Osteoblast (primary cell): Measurements from ENCODE around the gene COL15A1. TPM values are rescaled to one million over a fixed set of nuclear protein-coding genes. Genes with fewer than 3 reads are reported as not detected.

Experiments used
- DNase-seq: peaks from one replicate; pipeline ENCODE4 v3.0.0; 2011; ENCODE audit warnings: low spot score, mixed read lengths; ENCODE audit not compliant: insufficient read length; ENCODE audit errors: missing footprints
- H2AFZ ChIP-seq: 2 replicates; pipeline ENCODE4 v1.6.0; 2011; ENCODE audit warnings: mild to moderate bottlenecking, low read length
- H3K27ac ChIP-seq: 2 replicates; pipeline ENCODE4 v1.5.1; 2011; ENCODE audit warnings: mild to moderate bottlenecking, low read depth, low read length, moderate library complexity
- H3K27me3 ChIP-seq: 2 replicates; pipeline ENCODE4 v1.6.0; 2012; ENCODE audit warnings: mild to moderate bottlenecking, control low read depth, inconsistent platforms, low read length, moderate library complexity; ENCODE audit not compliant: insufficient read depth
- H3K36me3 ChIP-seq: 2 replicates; pipeline ENCODE4 v1.5.1; 2011; ENCODE audit warnings: mild to moderate bottlenecking, low read length, control low read depth, moderate library complexity; ENCODE audit not compliant: insufficient read depth
- H3K4me1 ChIP-seq: 2 replicates; pipeline ENCODE4 v1.5.1; 2011; ENCODE audit warnings: mild to moderate bottlenecking, low read length, control low read depth, moderate library complexity; ENCODE audit not compliant: insufficient read depth
- H3K4me2 ChIP-seq: 2 replicates; pipeline ENCODE4 v1.6.0; 2011; ENCODE audit warnings: mild to moderate bottlenecking, low read length; ENCODE audit not compliant: insufficient read depth
- H3K4me3 ChIP-seq: fragments of 200-600 bp; sonication (generic); 3 replicates; pipeline ENCODE4 v1.5.1; 2012; ENCODE audit warnings: mild to moderate bottlenecking, low read length, inconsistent platforms; ENCODE audit not compliant: insufficient read depth
- H3K79me2 ChIP-seq: 2 replicates; pipeline ENCODE4 v1.6.0; 2012; ENCODE audit warnings: mild to moderate bottlenecking, low read length, control low read depth, inconsistent platforms; ENCODE audit not compliant: insufficient read depth
- H3K9me3 ChIP-seq: 2 replicates; pipeline ENCODE4 v1.5.1; 2011; ENCODE audit warnings: low read depth, low read length, control low read depth
- H4K20me1 ChIP-seq: 2 replicates; pipeline ENCODE4 v1.6.0; 2012; ENCODE audit warnings: mild to moderate bottlenecking, low read length, control low read depth; ENCODE audit not compliant: insufficient read depth
- CTCF ChIP-seq: IDR thresholded peaks from 2 replicates; pipeline ENCODE4 v1.5.1; 2011; ENCODE audit warnings: mild to moderate bottlenecking, low read depth, low read length, moderate library complexity; ENCODE audit errors: extremely low read depth
- total RNA-seq: library from RNA; depleted of rRNA; stranded (reverse); fragments of >200 nt; gene quantifications from 2 replicates; pipeline ENCODE4 v1.2.3, GENCODE V29; 2012

COL15A1 gene
- total RNA-seq, 1 donor = 29.3 TPM

GRCh38 chr9:98966676-98967075, 23.0 kb downstream of the COL15A1 start:
- DNase-seq = no peak
- Histone ChIP-seq H3K4me3 (no peak overlapping the region), H3K79me2 (no peaks in the 10 kb centered on the region), H3K27me3 (peaks cover 46% of the 10 kb centered on the region), H2AFZ (no peak overlapping the region), H4K20me1 (no peaks in the 10 kb centered on the region), H3K4me2 (no peak overlapping the region), H3K9me3 (no peaks in the 10 kb centered on the region), H3K36me3 (no peaks in the 10 kb centered on the region), H3K27ac (no peak overlapping the region), H3K4me1 (peaks cover 7% of the 10 kb centered on the region)
- TF ChIP-seq CTCF = no peak

GRCh38 chr9:98967257-98967656, 23.6 kb downstream of the COL15A1 start:
- Histone ChIP-seq H3K9me3 (no peaks in the 10 kb centered on the region), H3K4me1 (peaks cover 5% of the 10 kb centered on the region), H3K4me3 (no peak overlapping the region), H3K27ac (no peak overlapping the region), H3K4me2 (no peak overlapping the region), H3K36me3 (no peaks in the 10 kb centered on the region), H2AFZ (no peak overlapping the region), H4K20me1 (no peaks in the 10 kb centered on the region), H3K27me3 (peaks cover 50% of the 10 kb centered on the region), H3K79me2 (no peaks in the 10 kb centered on the region)
- TF ChIP-seq CTCF = no peak
- no peak for DNase-seq

- Histone ChIP-seq H3K79me2 (no peaks in the 10 kb centered on the region), H3K36me3 (no peaks in the 10 kb centered on the region), H3K4me2 (no peak overlapping the region), H3K9me3 (no peaks in the 10 kb centered on the region), H2AFZ (no peak overlapping the region), H3K4me1 (peaks cover 2% of the 10 kb centered on the region), H3K27me3 (peaks cover 49% of the 10 kb centered on the region), H3K4me3 (no peak overlapping the region), H4K20me1 (no peaks in the 10 kb centered on the region), H3K27ac (no peak overlapping the region)
- no peak for TF ChIP-seq CTCF
- no peak for DNase-seq
Observed at GRCh38 chr9:98967680-98968079, 24.0 kb downstream of the COL15A1 start.

GRCh38 chr9:98968601-98969337, 25.1 kb downstream of the COL15A1 start:
- H3K27me3 ChIP-seq = peaks cover 54% of the 10 kb centered on the region
- no peak overlapping the region for H3K4me2 ChIP-seq
- no peak for DNase-seq
- H3K4me3 ChIP-seq = no peak overlapping the region
- H3K27ac ChIP-seq = no peak overlapping the region
- TF ChIP-seq CTCF = no peak
- no peaks in the 10 kb centered on the region for H3K79me2 ChIP-seq
- no peaks in the 10 kb centered on the region for H3K4me1 ChIP-seq
- H3K36me3 ChIP-seq = no peaks in the 10 kb centered on the region
- no peak overlapping the region for H2AFZ ChIP-seq
- no peaks in the 10 kb centered on the region for H3K9me3 ChIP-seq
- H4K20me1 ChIP-seq = no peaks in the 10 kb centered on the region
